ENCODE results near the gene CASS4.

- no peak for TF ChIP-seq EZH2 (IDR thresholded peaks at IDR 0.05; ENCODE audit: insufficient read depth, low read length)
- TF ChIP-seq, protein P1, sequence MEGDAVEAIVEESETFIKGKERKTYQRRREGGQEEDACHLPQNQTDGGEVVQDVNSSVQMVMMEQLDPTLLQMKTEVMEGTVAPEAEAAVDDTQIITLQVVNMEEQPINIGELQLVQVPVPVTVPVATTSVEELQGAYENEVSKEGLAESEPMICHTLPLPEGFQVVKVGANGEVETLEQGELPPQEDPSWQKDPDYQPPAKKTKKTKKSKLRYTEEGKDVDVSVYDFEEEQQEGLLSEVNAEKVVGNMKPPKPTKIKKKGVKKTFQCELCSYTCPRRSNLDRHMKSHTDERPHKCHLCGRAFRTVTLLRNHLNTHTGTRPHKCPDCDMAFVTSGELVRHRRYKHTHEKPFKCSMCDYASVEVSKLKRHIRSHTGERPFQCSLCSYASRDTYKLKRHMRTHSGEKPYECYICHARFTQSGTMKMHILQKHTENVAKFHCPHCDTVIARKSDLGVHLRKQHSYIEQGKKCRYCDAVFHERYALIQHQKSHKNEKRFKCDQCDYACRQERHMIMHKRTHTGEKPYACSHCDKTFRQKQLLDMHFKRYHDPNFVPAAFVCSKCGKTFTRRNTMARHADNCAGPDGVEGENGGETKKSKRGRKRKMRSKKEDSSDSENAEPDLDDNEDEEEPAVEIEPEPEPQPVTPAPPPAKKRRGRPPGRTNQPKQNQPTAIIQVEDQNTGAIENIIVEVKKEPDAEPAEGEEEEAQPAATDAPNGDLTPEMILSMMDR (IDR thresholded peaks at IDR 0.05; ENCODE audit: insufficient read depth, low read depth, low read length), result no peak
These were observed 16.8 kb downstream of the CASS4 start for GRCh38 chr20:56428881-56429280.

Measured in astrocyte (in vitro differentiated cells and primary cell).